ENCODE results near the gene LRRC66. TPM values are rescaled to one million over a fixed set of nuclear protein-coding genes. Genes with fewer than 3 reads are reported as not detected.

LRRC66 gene
- total RNA-seq, 1 experiment from 2014 or later, result not detected

DNA sequence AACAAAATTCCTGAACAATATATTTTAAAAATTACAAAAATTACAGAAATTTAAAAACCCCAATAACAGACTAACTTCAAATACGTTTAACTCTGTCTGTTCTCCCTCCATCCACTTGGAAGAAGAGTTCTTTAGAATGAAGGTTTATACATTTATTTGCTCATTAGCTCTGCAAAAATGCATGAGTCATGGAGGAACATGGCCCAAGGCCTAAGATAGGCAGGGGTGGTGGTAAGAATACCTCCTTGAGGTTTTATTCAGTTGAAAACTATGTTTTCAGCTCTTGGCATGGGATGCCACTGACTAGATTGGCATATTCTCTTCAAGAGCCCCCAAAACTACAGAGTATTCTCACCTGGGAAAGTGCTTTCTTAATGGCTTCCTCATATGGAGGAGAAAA is 8.8 kb upstream of the LRRC66 start:
- peaks cover 16 to 68% (median 55%) of the 10 kb centered on the region in 3 experiments; a peak in 6 of 7 replicates for H3K36me3 Mint-ChIP-seq (ENCODE audit: insufficient read depth in 1 of 3, low read depth in 3 of 3)
- no peak overlapping the region for H4K5ac ChIP-seq (ENCODE audit: insufficient read length, low read depth, low read length)

More for the DNA sequence above, 8.8 kb upstream of the LRRC66 start:
- Mint-ChIP-seq H3K4me1 (peaks cover 2% of the 10 kb centered on the region in 2 experiments; a peak in 1 of 4 replicates), H3K27me3 (ENCODE audit: low read depth) (no peaks in the 10 kb centered on the region), H3K9me3 (no peaks in the 10 kb centered on the region), H3K4me3 (no peak overlapping the region), H3K27ac (no peak overlapping the region)
- no peak overlapping the region for H3T11ph ChIP-seq (ENCODE audit: low read length)
- H3K4ac ChIP-seq (ENCODE audit: low read depth, low read length), result no peak overlapping the region
- no peaks in the 10 kb centered on the region for H4K20me1 ChIP-seq (ENCODE audit: control insufficient read depth, insufficient read depth, insufficient read length)
- H3K56ac ChIP-seq (ENCODE audit: insufficient read length, low read depth, low read length), result no peak overlapping the region
- H4K91ac ChIP-seq (ENCODE audit: insufficient read length, low read depth, low read length), result no peak overlapping the region
- no peak overlapping the region for H3K4me2 ChIP-seq (ENCODE audit: insufficient read depth, insufficient read length, low read length)
- H3K27ac ChIP-seq (ENCODE audit: insufficient read length, low read depth, low read length), result no peak overlapping the region
- H2BK5ac ChIP-seq (ENCODE audit: insufficient read length, low read length), result no peak overlapping the region
- H3K79me1 ChIP-seq (ENCODE audit: insufficient read depth, low read depth, low read length, poor library complexity, severe bottlenecking), result no peaks in the 10 kb centered on the region
- no peak overlapping the region for H2AK5ac ChIP-seq (ENCODE audit: insufficient read length, low read length)
- H2BK15ac ChIP-seq (ENCODE audit: low read depth, low read length), result no peak overlapping the region
- no peak overlapping the region for H2BK120ac ChIP-seq (ENCODE audit: low read depth, low read length, poor library complexity, severe bottlenecking)
- no peaks in the 10 kb centered on the region for H3K79me2 ChIP-seq (ENCODE audit: insufficient read depth, low read length)
- no peaks in the 10 kb centered on the region for H3K23me2 ChIP-seq (ENCODE audit: insufficient read length, low read depth, low read length, poor library complexity, severe bottlenecking)
- no peak overlapping the region for H2AFZ ChIP-seq (ENCODE audit: low read length)
- no peak overlapping the region for H3K14ac ChIP-seq (ENCODE audit: insufficient read depth, low read length)
- H3K18ac ChIP-seq (ENCODE audit: insufficient read length, low read depth, low read length), result no peak overlapping the region
- TF ChIP-seq, protein P1, sequence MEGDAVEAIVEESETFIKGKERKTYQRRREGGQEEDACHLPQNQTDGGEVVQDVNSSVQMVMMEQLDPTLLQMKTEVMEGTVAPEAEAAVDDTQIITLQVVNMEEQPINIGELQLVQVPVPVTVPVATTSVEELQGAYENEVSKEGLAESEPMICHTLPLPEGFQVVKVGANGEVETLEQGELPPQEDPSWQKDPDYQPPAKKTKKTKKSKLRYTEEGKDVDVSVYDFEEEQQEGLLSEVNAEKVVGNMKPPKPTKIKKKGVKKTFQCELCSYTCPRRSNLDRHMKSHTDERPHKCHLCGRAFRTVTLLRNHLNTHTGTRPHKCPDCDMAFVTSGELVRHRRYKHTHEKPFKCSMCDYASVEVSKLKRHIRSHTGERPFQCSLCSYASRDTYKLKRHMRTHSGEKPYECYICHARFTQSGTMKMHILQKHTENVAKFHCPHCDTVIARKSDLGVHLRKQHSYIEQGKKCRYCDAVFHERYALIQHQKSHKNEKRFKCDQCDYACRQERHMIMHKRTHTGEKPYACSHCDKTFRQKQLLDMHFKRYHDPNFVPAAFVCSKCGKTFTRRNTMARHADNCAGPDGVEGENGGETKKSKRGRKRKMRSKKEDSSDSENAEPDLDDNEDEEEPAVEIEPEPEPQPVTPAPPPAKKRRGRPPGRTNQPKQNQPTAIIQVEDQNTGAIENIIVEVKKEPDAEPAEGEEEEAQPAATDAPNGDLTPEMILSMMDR (conservative IDR thresholded peaks at IDR 0.05), result no peak
- H3K23ac ChIP-seq (ENCODE audit: insufficient read length, low read depth, low read length), result no peak overlapping the region
- H2BK12ac ChIP-seq (ENCODE audit: insufficient read length, low read depth, low read length), result no peak overlapping the region
- no CpG with 5 or more reads among the region's 1 CpG for WGBS (ENCODE audit: extremely low coverage, insufficient read length, low lambda C conversion rate)
- H3K27me3 ChIP-seq (ENCODE audit: insufficient read depth, low read length), result no peaks in the 10 kb centered on the region
- H3K4me1 ChIP-seq (ENCODE audit: insufficient read depth, low read length), result no peaks in the 10 kb centered on the region
- H3K9me3 ChIP-seq (ENCODE audit: control insufficient read depth, low read depth, low read length), result no peaks in the 10 kb centered on the region
- H3K9ac ChIP-seq (ENCODE audit: extremely low read depth, insufficient read length, low read length), result no peak overlapping the region
- no peak overlapping the region for H2BK20ac ChIP-seq (ENCODE audit: low read depth, low read length, poor library complexity, severe bottlenecking)
- no peak overlapping the region for H4K8ac ChIP-seq (replicated peaks; ENCODE audit: insufficient read length, low read depth, low read length)
- no peak for DNase-seq
